Activated T-helper 1 cell treated with anti-CD3 and anti-CD28 coated beads, Interleukin-2, amount 50 U/mL, for 16 hours (primary cell): ENCODE measurements around the gene HSPG2.
"Not testable (repeated sequence)": the region's sequence is repeated elsewhere in the genome, so short reads cannot be mapped to it uniquely, and the experiment has no call there.

ENCODE experiments used
- DNase-seq, 2 donors: peaks; one replicate each; pipeline ENCODE4 v3.0.0-alpha.2; 2020; ENCODE audit warnings: low read depth in 1 of 2, low spot score in 1 of 2

The HSPG2 gene

GRCh38 chr1:21956720-21957552 is 19.8 kb upstream of the HSPG2 start:
- DNase-seq = peak in 1 of 2 donors; percentile 14

DNA sequence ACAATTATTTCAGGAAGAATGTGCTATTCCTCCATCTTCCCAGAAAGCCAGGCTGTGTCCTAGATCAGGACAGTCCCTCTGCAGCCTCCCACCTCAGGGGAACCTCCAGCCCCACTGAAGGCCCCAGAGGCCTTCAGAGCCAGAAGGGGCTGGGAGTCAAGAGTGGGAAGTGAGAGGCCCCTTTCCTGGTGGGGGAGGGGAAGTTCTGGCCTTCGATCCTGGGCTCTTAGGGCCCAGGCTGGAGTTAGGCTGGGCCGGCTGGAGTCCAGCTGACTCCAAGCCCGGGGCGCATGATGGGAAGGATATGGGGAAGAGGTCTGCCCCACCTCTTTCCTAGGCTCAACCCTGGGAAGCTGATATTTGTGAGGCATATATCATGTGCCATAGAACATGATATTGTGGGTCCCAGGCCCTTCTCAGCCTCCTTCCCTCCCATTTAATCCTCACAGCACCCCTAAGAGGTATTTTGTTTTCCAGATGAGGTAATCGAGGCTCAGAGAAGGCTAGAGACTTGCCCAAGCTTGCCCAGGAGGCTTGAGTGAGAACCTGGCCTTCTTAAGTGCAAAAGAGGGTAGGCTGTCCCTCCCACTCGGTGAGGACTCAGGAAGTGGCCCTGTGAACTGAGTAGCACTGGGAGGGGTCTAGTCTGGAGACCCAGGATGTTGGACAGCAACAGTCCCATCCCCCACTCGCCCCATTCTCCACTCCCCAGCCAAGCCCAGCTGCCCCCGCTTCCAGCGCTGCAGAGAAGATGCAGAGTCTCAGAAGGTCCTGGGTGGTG is 18.6 kb upstream of the HSPG2 start:
- DNase-seq = no peak

GRCh38 chr1:21955058-21955457 is 17.9 kb upstream of the HSPG2 start:
- no peak for DNase-seq

- no peak for DNase-seq
These were observed 15.8 kb upstream of the HSPG2 start for GRCh38 chr1:21952786-21953520.

- DNase-seq = no peak
These were observed 14.2 kb upstream of the HSPG2 start for GRCh38 chr1:21951226-21951870.

DNA sequence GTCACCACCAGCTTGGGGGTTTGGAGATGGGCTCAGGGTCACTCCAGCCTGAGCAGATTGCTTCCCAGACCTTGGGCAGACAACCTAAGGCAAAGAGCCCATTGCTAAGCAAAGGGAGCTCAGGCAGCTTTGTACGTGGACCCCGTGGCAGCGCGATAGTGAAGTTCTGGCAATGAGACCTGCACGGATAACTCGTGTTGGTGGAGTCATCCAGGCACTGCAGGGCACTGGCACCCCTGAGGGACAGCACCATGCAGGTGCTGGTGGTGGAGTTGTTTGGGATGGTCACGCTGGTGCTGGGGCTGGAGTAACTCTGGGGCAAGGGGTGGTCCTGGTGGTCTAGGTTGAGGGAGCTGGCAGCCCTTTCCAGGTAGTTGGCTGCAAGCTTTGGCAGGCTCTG is 13.6 kb upstream of the HSPG2 start:
- no peak for DNase-seq

DNA sequence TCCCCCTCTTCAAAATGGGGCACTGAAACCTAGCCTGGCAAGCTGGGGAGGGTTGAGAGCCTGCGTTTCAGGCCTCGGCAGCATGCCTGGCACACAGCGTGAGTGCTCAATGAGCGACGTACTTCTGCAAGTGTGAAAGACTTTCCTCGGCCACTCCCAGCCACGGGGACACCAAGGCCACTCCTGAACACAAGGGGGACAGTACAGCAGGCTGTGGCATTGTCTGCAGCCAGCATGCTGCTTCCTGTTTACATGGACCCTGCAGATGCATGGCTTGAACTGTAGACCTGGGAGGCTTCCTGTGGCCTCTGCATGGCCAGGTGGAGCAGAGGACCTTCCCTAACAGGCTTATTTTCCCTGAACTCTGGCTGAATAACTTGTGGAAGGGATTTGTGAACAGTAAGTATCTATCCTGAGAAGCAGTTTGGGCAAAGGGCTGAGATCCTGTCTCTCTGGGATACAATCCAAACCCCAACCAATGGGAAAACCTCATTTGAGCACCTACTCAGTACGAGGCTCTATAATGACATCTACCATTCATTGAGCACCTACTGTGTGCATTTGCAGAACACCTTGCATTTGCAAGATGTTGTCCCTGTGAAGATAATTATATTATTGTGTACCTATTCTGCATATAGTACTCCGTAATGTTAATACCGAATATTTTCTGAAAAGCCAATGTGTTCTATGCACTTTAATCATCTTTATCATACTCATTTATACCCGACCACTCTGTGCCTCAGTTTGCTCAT is 9.9 kb upstream of the HSPG2 start:
- no peak for DNase-seq

DNA sequence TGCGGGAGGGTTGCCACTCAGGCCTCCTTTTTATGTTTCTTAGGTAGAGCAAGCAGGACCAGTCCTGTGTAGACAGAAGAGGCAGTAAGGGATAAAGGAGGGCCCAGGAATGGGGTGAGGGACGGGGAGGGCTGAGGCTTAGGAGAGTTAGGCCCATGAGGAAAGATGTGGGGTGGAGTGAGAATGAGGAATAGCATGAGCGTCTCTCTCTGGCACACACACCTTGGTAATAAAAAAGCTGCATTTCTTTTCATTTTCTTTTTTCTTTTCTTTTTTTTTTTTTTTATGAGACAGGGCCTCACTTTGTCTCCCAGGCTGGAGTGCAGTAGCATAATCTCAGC is 7.6 kb upstream of the HSPG2 start:
- DNase-seq = no peak

DNA sequence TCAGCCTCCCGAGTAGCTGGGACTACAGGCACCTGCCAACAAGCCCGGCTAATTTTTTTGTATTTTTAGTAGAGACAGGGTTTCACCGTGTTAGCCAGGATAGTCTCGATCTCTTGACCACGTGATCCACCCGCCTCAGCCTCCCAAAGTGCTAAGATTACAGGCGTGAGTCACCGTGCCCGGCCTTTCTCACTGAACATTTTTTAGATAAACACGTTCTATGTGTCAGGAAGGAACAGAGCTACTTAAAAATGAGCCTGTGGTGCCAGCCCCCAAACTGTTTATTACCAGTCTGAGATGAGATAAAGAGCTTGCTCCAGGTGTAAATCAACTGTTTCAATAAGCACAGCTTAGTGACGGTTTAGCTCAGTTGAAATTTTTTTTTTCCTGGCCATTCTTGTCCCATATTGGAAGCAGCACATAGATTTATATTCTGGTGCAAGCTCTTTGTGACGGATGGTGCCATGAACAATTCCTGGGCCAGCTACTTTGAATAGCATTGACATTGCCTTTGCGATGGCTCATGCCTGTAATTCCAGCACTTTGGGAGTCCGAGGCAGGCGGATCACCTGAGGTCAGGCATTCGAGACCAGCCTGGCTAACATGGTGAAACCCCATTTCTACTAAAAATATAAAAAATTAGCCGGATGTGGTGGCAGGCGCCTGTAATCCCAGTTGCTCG is 6.0 kb upstream of the HSPG2 start:
- not testable (repeated sequence) for DNase-seq

DNA sequence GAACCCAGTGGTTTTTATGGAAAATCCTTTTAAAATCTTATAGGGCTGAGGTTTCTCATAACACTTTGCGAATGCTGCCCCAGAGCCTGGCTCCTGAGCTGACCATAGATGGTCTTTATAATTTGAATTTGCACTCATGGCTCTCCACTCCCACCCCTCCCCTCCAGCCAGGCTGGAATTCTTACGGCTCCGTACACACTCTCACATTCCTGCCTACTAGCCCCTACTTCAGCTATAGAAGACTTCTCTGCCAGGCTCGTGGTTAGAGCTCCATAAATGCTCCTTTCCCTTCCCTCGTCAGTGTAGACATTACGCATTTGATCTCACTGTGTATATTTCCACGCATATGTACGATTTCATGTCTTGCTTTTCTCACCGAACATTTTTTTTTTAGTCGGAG is 5.4 kb upstream of the HSPG2 start:
- no peak for DNase-seq

- no peak for DNase-seq
These were observed 4.3 kb upstream of the HSPG2 start for GRCh38 chr1:21941370-21941769.

- DNase-seq = no peak
These were observed 3.4 kb upstream of the HSPG2 start for GRCh38 chr1:21940492-21940891.

GRCh38 chr1:21939650-21940374 is 2.7 kb upstream of the HSPG2 start:
- DNase-seq = no peak

GRCh38 chr1:21938732-21939538 is 1.8 kb upstream of the HSPG2 start:
- no peak for DNase-seq

GRCh38 chr1:21937372-21938121 is 437 bp upstream of the HSPG2 start:
- peak; percentile 34 to 57 for DNase-seq

GRCh38 chr1:21936366-21937031 is 611 bp downstream of the HSPG2 start:
- DNase-seq = no peak

DNA sequence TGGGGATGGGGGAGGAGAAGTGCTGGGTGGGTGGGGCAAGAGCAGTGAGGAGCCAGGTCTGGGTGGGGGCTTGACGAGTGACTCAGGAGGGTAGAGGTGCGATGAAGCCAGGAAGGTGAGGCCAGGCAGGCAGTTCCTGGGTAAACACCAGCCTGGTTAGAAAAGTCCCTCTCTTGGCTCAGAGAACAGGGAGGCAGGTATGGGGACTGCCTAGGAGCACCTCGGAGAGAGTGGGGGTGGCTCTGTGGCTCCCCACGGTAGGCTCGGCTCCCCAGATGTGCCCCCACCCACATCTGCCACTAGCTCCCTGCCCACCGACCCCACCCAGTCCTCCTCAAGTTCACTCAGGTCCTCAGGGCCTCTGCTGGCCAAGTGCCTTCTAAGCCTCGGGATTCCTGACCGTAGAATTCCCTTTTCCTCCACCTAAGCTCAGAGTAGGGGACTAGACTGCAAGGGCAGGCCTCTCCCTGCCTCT is 1.2 kb downstream of the HSPG2 start:
- DNase-seq = no peak
